ENCODE measurements around the gene MAP3K1. TPM values are rescaled to one million over a fixed set of nuclear protein-coding genes. Genes with fewer than 3 reads are reported as not detected.

MAP3K1 gene
- total RNA-seq, 2 experiments from 2014 or later: 22.3 to 22.9 TPM

DNA sequence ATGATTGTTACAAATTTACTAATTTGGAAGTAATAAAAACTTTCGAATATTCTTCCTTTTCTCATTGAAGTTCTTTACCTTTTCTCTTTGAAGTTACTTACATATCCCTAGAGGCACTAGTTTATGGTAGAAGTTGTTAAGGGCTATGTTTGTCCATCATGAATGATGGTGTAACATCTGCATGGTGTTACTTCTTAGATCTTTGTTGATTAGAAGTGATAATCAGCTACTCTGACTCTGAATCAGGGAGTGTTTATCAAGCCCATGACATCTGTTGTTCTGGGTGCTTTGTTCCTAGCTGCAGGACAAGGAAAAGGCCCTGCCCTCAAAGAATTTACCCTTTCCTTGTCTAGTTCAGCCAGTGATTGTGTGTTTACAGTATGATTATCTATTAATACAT lies 32.9 kb downstream of the MAP3K1 start:
- peak overlapping the region; percentile 47 for H3K27ac Mint-ChIP-seq
- H3K27me3 Mint-ChIP-seq: no peaks in the 10 kb centered on the region
- peaks cover 86% of the 10 kb centered on the region for H3K4me1 Mint-ChIP-seq
- intact Hi-C loops (cut with DNase I, micrococcal nuclease): no loop called here
- H3K36me3 Mint-ChIP-seq (ENCODE audit: low read depth): no peaks in the 10 kb centered on the region
- no peak for ATAC-seq
- CTCF ChIA-PET: interaction anchor here (0.6 to 1.8 kb wide), 3 partner anchors 10 to 14 kb away, joined by 3 to 6 read pairs (median 4); no protein-coding TSS in a partner anchor
- no peak for DNase-seq
- POLR2A ChIA-PET: no interaction called here
- no peak overlapping the region for H3K4me3 Mint-ChIP-seq
- H3K9me3 Mint-ChIP-seq (ENCODE audit: low read depth): no peaks in the 10 kb centered on the region

DNA sequence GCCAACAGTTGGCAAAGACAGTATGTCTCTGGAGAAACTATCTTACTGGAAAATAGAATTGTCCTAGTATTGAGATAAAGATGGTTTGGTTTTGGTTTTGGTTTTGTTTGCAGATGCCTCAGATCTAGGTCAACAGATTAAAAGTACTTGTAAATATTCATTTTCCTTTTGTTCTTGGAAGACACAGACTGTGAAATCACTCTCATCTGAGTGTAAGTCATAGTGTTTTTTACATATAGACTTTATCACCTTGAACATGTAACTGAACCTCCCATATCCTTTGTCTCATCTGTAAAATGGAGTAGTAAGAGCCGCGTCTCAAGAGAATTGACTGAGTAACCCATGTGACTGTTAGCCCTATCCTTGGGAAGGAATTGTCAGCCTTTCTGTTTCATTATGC lies 34.3 kb downstream of the MAP3K1 start:
- ChIA-PET CTCF (interaction anchor here (1.0 to 1.3 kb wide), 2 partner anchors 11 kb away, joined by 5 to 6 read pairs; no protein-coding TSS in a partner anchor), POLR2A (no interaction called here)
- DNase-seq (no peak), ATAC-seq (peak; percentile 79)
- intact Hi-C loops (cut with DNase I, micrococcal nuclease): loop anchor here in 1 of 2 experiments (5.0 kb wide), 1 partner anchor 32 kb away; the partner anchor contains the start of gene MAP3K1
- H3K27ac Mint-ChIP-seq: peak overlapping the region; percentile 79
- H3K9me3 Mint-ChIP-seq (ENCODE audit: low read depth): no peaks in the 10 kb centered on the region
- no peaks in the 10 kb centered on the region for H3K27me3 Mint-ChIP-seq
- H3K36me3 Mint-ChIP-seq (ENCODE audit: low read depth): no peaks in the 10 kb centered on the region
- H3K4me1 Mint-ChIP-seq: peaks cover 89% of the 10 kb centered on the region
- peak overlapping the region; percentile 67 for H3K4me3 Mint-ChIP-seq

DNA sequence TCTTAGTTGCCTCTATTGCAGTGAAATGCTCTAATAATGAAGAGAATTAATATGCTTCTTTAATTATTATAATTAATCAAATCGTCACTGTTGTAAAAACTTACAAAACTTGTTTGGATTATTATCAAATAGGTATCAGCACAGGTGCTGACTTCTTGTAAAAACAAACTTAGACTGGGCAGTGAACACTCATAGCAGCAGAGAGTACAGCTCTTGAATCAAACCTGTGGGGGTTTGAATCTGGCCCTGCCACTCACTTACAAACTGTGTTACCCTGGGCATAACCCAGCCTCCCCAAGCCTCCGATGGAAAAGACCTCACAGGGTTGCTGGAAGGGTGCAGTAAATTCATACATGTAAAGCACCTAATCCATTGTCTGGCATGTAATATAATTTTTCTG lies 35.1 kb downstream of the MAP3K1 start:
- DNase-seq (no peak), ATAC-seq (no peak)
- H3K4me3 Mint-ChIP-seq: no peak overlapping the region
- CTCF ChIA-PET: interaction anchor here (1.0 kb wide), 1 partner anchor 12 kb away, joined by 5 read pairs; no protein-coding TSS in a partner anchor
- H3K36me3 Mint-ChIP-seq (ENCODE audit: low read depth): no peaks in the 10 kb centered on the region
- H3K27me3 Mint-ChIP-seq: no peaks in the 10 kb centered on the region
- POLR2A ChIA-PET: no interaction called here
- no peaks in the 10 kb centered on the region for H3K9me3 Mint-ChIP-seq (ENCODE audit: low read depth)
- intact Hi-C loops (cut with DNase I, micrococcal nuclease): loop anchor here in 1 of 2 experiments (5.0 kb wide), 1 partner anchor 33 kb away; the partner anchor contains the start of gene MAP3K1
- no peak overlapping the region for H3K27ac Mint-ChIP-seq
- peaks cover 89% of the 10 kb centered on the region for H3K4me1 Mint-ChIP-seq

DNA sequence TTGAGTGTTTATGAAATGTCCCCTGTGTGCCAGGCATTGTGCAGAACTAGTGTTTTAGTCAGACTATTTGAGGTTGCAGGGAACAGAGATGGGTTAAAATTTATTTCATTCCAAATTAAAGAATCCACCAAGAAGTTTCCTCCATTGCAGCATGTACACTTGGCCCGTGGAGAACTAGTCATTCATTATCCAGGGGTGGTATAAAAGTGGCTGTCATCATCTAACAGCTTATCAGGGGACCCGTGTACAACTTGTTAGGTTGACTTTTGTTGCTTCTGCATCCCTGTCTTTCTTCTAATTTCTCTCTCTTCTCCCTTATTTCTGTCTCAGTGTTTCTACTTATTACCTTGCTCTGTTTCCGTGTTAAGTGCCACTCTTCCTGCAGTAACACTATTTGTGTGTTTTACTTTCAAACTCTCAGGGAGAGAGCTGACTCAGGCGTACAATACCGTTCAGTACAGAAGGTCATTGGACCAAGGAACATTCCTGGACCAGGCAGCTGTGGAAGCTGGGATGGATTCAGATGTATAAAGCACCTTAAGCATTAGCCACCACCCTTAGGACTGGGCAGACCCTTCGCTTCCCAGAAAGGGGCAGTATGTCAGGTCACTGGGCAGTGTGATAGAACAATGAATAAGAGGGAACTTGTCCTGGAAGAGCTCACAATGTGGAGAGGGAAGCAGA lies 36.1 kb downstream of the MAP3K1 start:
- CTCF ChIA-PET: interaction anchor here (1.2 to 1.3 kb wide), 3 partner anchors 13 to 581 kb away, joined by 3 to 4 read pairs (median 4); no protein-coding TSS in a partner anchor
- H3K27me3 Mint-ChIP-seq: no peaks in the 10 kb centered on the region
- ATAC-seq: peak; percentile 10
- H3K4me1 Mint-ChIP-seq: peaks cover 82% of the 10 kb centered on the region
- POLR2A ChIA-PET: no interaction called here
- no peak for DNase-seq
- H3K36me3 Mint-ChIP-seq (ENCODE audit: low read depth): no peaks in the 10 kb centered on the region
- peak overlapping the region; percentile 19 for H3K4me3 Mint-ChIP-seq
- H3K27ac Mint-ChIP-seq: peak overlapping the region; percentile 44
- no peaks in the 10 kb centered on the region for H3K9me3 Mint-ChIP-seq (ENCODE audit: low read depth)
- intact Hi-C loops (cut with DNase I, micrococcal nuclease): loop anchor here in 1 of 2 experiments (5.0 kb wide), 1 partner anchor 34 kb away; the partner anchor contains the start of gene MAP3K1

DNA sequence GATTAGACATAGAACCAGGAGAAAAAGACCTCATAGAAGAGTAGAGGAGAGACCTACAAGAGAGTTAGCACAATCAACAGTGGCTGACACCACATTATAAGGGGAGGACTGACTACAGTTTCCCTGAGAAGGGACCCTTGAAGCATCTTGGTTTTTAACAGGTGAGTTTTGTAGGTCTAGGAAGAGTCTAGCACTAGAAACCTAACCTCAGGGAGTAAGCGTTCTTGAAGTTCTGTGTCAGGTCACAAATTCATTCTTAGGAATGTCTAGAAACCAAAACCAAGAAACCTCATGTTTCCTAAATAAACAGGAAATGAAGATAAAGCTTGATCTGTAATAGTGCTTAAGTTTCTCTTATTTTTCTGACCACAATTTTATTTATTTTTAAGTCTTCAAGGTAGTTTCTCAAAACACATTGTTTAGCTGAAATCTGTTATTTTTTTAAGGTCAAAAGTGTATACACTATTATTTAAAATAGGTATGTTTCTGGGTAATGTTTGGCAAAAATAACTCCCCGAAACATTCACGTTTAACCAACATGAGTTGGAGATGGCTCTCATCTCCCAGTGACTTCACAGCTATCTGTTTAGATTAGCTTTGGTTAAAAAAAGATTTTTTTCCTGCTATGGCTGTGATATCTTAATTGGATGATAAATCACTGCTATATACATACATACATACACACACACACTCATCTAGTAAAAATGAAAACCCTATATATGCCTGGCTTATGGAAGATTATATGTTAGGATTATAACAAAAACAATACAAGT lies 37.1 kb downstream of the MAP3K1 start:
- ATAC-seq (no peak), DNase-seq (no peak)
- ChIA-PET CTCF (interaction anchor here (0.7 to 1.3 kb wide), 4 partner anchors 13 to 896 kb away, joined by 3 to 4 read pairs (median 4); no protein-coding TSS in a partner anchor), POLR2A (no interaction called here)
- Mint-ChIP-seq H3K27me3 (no peaks in the 10 kb centered on the region), H3K4me1 (peaks cover 75% of the 10 kb centered on the region), H3K27ac (peak overlapping the region; percentile 30), H3K9me3 (ENCODE audit: low read depth) (no peaks in the 10 kb centered on the region), H3K36me3 (ENCODE audit: low read depth) (no peaks in the 10 kb centered on the region), H3K4me3 (peak overlapping the region; percentile 11)
- intact Hi-C loops (cut with DNase I, micrococcal nuclease): loop anchor here in 1 of 2 experiments (5.0 kb wide), 1 partner anchor 35 kb away; the partner anchor contains the start of gene MAP3K1

DNA sequence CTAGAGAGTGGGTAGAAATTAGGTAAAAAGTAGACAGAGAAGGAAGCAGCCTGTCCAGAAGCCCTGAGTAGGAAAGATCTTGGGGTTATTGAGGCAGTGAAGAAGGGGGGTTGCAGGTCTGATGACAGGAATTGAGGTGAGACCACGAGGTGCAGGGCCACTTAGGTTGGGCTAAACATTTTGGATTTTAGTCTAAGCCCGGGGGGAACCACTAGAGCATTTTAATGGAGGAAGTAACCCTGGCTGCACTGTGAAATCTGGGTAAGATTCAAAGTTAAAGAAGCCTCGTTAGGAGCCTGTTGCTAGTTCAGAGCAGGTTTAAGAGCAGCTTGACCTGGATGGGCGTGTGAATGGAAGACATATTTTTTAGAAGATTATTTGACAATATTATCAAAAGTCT lies 38.3 kb downstream of the MAP3K1 start:
- Mint-ChIP-seq H3K9me3 (ENCODE audit: low read depth) (no peaks in the 10 kb centered on the region), H3K27me3 (no peaks in the 10 kb centered on the region), H3K4me1 (peaks cover 71% of the 10 kb centered on the region), H3K4me3 (no peak overlapping the region), H3K36me3 (ENCODE audit: low read depth) (peaks cover 2% of the 10 kb centered on the region), H3K27ac (peak overlapping the region; percentile 68)
- no peak for DNase-seq
- no peak for ATAC-seq
- intact Hi-C loops (cut with DNase I, micrococcal nuclease): loop anchor here in 1 of 2 experiments (5.0 kb wide), 1 partner anchor 36 kb away; the partner anchor contains the start of gene MAP3K1
- ChIA-PET CTCF (interaction anchor here (0.6 to 1.6 kb wide), 6 partner anchors 12 to 363 kb away, joined by 3 to 5 read pairs (median 3); no protein-coding TSS in a partner anchor), POLR2A (no interaction called here)

DNA sequence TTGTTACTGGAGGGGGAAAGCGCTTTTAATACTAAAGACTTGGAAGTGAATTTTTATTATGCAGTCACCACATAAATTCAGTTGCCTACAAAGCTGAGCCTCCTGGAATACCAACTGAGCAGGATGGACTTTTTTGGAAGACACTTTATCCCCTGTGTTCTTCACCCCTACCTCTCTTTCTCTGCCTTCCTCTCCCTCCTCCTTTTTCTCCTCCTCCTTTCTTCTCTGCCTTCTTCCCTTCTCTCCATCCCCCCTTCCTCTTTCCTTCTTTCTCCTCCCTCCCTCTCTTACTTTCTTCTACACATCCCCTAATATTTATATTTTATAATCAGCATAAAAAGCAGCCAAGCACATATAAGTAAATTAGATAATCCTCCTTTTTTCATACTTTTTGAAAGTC lies 39.6 kb downstream of the MAP3K1 start:
- Mint-ChIP-seq H3K4me1 (peaks cover 60% of the 10 kb centered on the region), H3K36me3 (ENCODE audit: low read depth) (peaks cover 5% of the 10 kb centered on the region), H3K9me3 (ENCODE audit: low read depth) (no peaks in the 10 kb centered on the region), H3K27ac (peak overlapping the region; percentile 28), H3K4me3 (no peak overlapping the region), H3K27me3 (no peaks in the 10 kb centered on the region)
- ATAC-seq (no peak), DNase-seq (no peak)
- intact Hi-C loops (cut with DNase I, micrococcal nuclease): loop anchor here in 1 of 2 experiments (5.0 kb wide), 1 partner anchor 38 kb away; the partner anchor contains the start of gene MAP3K1
- ChIA-PET CTCF (interaction anchor here (0.7 to 1.2 kb wide), 3 partner anchors 17 to 84 kb away, joined by 3 to 6 read pairs (median 5); no protein-coding TSS in a partner anchor), POLR2A (no interaction called here)

DNA sequence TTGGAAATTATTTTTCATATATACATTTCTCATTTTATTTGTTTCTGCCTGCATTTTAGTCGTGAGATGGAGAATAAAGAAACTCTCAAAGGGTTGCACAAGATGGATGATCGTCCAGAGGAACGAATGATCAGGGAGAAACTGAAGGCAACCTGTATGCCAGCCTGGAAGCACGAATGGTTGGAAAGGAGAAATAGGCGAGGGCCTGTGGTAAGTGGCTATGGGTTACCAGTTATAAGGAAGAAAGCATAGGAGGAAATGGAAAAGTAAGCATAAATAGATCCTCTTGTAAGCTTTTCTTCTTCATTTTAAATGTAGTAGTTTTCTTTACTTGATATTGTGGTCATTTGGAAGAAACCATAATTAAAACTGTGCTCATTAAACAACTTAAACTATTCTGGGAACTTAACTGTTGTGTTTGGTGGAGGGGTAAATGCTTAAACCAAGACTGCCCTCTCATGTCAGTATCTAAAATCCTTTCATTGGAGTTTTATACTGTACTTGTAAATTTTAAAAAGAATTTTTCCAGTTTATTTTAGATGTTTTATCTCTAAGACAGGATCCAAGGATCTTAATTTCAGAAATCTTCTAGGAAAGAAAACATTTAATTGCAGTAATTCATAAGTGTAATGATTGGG lies 41.3 kb downstream of the MAP3K1 start:
- ATAC-seq (no peak), DNase-seq (no peak)
- H3K36me3 Mint-ChIP-seq (ENCODE audit: low read depth): peaks cover 18% of the 10 kb centered on the region
- CTCF ChIA-PET: interaction anchor here (1.1 kb wide), 1 partner anchor 586 kb away, joined by 4 read pairs; no protein-coding TSS in a partner anchor
- no peaks in the 10 kb centered on the region for H3K9me3 Mint-ChIP-seq (ENCODE audit: low read depth)
- POLR2A ChIA-PET: no interaction called here
- no peaks in the 10 kb centered on the region for H3K27me3 Mint-ChIP-seq
- H3K4me1 Mint-ChIP-seq: peaks cover 50% of the 10 kb centered on the region
- no peak overlapping the region for H3K4me3 Mint-ChIP-seq
- intact Hi-C loops (cut with DNase I, micrococcal nuclease): loop anchor here in 1 of 2 experiments (2.0 kb wide), 1 partner anchor 40 kb away; no protein-coding TSS in a partner anchor
- no peak overlapping the region for H3K27ac Mint-ChIP-seq

DNA sequence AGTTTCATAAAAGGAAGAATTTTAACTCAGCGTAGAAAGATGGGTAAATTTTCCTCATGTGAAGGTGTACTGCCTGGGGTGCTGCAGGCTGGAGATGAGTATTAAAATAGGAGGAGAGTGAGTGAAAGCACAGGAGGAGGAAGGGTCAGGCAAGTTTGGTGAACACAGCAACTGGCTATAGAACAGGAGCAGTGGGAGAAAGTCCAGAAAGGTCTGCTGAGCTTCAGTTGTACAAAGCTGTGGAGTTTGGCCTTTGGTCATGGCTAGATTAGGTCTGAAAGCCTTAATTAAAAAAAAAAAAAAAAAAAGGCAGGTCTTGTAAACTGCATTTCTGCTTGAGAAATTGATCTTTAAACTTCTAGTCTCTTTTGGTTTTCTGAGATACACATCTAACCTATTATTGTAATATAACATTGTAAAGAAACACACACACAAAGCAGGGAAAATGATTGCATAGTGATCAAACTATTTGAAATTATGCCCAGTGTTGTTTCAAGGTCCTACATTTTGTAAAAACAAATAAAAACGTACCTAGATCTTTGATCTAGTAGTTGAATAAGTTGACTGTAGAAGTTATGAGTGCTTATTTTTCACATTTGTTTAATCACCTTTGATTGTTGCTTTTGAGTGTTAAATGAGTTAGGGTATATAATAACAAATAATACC lies 43.6 kb downstream of the MAP3K1 start:
- ChIA-PET POLR2A (no interaction called here), CTCF (interaction anchor here (0.6 to 1.2 kb wide), 6 partner anchors 11 to 616 kb away, joined by 3 to 9 read pairs (median 3); no protein-coding TSS in a partner anchor)
- peaks cover 38% of the 10 kb centered on the region for H3K4me1 Mint-ChIP-seq
- no peak overlapping the region for H3K4me3 Mint-ChIP-seq
- H3K27me3 Mint-ChIP-seq: no peaks in the 10 kb centered on the region
- H3K9me3 Mint-ChIP-seq (ENCODE audit: low read depth): no peaks in the 10 kb centered on the region
- ATAC-seq: no peak
- peaks cover 28% of the 10 kb centered on the region for H3K36me3 Mint-ChIP-seq (ENCODE audit: low read depth)
- H3K27ac Mint-ChIP-seq: peak overlapping the region; percentile 21
- DNase-seq: no peak
- intact Hi-C loops (cut with DNase I, micrococcal nuclease): no loop called here

DNA sequence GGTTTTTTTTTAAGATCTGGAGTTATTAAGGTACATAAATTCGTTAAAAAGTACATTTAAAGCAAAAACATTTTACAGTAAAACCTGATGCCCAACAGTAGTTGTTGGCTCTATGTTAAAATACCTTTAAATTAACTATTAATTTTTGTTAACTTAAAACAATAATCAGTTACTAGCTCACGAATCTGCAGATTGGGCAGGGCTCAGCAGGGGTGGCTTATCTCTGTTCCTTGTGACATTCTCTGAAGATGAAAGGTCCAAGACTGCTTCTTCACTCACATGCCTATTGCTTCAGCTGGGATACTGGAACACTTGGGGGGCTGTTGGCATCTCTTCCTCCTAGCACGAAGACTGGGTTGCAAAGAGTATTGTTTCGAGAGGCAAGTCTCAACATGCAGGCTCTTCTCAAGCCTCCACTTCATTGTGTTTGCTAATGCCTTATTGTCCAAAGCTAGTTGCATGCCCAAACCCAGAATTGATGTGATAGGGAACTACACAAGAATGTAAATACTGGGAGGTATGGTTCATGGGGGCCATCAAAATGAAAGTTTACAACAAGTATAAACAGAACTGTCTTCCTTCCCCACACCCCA lies 46.6 kb downstream of the MAP3K1 start:
- peaks cover 19% of the 10 kb centered on the region for H3K4me1 Mint-ChIP-seq
- no peak for DNase-seq
- H3K4me3 Mint-ChIP-seq: no peak overlapping the region
- no peak overlapping the region for H3K27ac Mint-ChIP-seq
- intact Hi-C loops (cut with DNase I, micrococcal nuclease): no loop called here
- H3K9me3 Mint-ChIP-seq (ENCODE audit: low read depth): no peaks in the 10 kb centered on the region
- ChIA-PET CTCF (interaction anchor here (1.1 to 2.0 kb wide), 4 partner anchors 24 to 591 kb away, joined by 3 to 5 read pairs (median 4); no protein-coding TSS in a partner anchor), POLR2A (interaction anchor here (0.7 kb wide), 1 partner anchor 531 kb away, joined by 10 read pairs; no protein-coding TSS in a partner anchor)
- no peak for ATAC-seq
- no peaks in the 10 kb centered on the region for H3K27me3 Mint-ChIP-seq
- peaks cover 33% of the 10 kb centered on the region for H3K36me3 Mint-ChIP-seq (ENCODE audit: low read depth)
